BE2C (cell line): ENCODE data around the gene TRPM3.
"Not testable (repeated sequence)": the region's sequence is repeated elsewhere in the genome, so short reads cannot be mapped to it uniquely, and the experiment has no call there.

ENCODE experiments used
- DNase-seq: peaks from one replicate; pipeline ENCODE4 v3.0.0-alpha.2; 2020
- H3K27me3 ChIP-seq: fragments of 250-450 bp; sonication (Bioruptor Pico); 2 replicates; pipeline ENCODE4 v1.5.1; 2020; ENCODE audit warnings: mild to moderate bottlenecking
- H3K36me3 ChIP-seq: fragments of 250-450 bp; sonication (Bioruptor Pico); 2 replicates; pipeline ENCODE4 v1.5.1; 2020; ENCODE audit warnings: mild to moderate bottlenecking
- H3K4me1 ChIP-seq: fragments of 250-450 bp; sonication (Bioruptor Pico); 2 replicates; pipeline ENCODE4 v1.5.1; 2020
- H3K4me3 ChIP-seq: 2 replicates; pipeline ENCODE4 v1.5.1; 2011; ENCODE audit warnings: low read depth, low read length
- H3K9me3 ChIP-seq: fragments of 250-450 bp; sonication (Bioruptor Pico); 2 replicates; pipeline ENCODE4 v1.5.1; 2020
- CTCF ChIP-seq: IDR thresholded peaks from 2 replicates; pipeline ENCODE4 v1.5.1; 2012; ENCODE audit warnings: mild to moderate bottlenecking, low read depth, low read length

The TRPM3 gene

DNA sequence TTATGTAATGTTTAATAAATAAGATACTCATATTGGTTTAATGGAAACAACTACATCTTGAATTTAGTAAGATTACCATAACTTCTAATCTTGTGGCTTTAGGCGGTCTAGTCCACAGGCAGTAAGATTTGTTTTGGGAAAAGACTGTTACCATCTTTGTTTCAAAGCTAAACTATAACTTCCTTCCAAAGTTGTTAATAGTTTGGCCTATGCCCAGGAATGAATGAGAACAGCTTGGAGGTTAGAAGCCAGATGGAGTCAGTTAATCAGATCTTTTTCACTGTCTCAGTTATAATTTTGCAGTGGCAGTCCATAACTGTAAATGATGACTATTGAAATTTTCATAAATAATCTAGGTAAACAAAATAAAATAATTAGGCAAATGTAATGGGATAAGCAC, 465.1 kb downstream of the TRPM3 start:
- no peaks in the 10 kb centered on the region for H3K4me1 ChIP-seq
- H3K36me3 ChIP-seq, result no peaks in the 10 kb centered on the region
- DNase-seq, result no peak
- H3K9me3 ChIP-seq, result no peaks in the 10 kb centered on the region
- H3K27me3 ChIP-seq, result no peaks in the 10 kb centered on the region
- TF ChIP-seq CTCF, result no peak
- no peak overlapping the region for H3K4me3 ChIP-seq

GRCh38 chr9:70654144-70654543, 467.3 kb downstream of the TRPM3 start:
- Histone ChIP-seq H3K27me3 (no peaks in the 10 kb centered on the region), H3K4me3 (no peak overlapping the region), H3K36me3 (no peaks in the 10 kb centered on the region), H3K9me3 (no peaks in the 10 kb centered on the region), H3K4me1 (no peaks in the 10 kb centered on the region)
- TF ChIP-seq CTCF, result no peak
- no peak for DNase-seq

DNA sequence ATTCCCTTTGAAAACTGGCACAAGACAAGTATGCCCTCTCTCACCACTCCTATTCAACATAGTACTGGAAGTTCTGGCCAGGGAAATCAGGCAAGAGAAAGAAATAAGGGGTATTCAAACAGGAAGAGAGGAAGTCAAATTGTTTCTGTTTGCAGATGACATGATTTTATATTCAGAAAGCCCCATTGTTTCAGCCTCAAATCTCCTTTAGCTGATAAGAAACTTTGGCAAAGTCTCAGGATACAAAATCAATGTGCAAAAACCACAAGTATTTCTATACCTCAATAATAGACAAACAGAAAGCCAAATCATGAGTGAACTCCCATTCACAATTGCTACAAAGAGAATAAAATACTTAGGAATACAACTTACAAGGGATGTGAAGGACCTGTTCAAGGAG, 476.8 kb downstream of the TRPM3 start:
- not testable (repeated sequence) for H3K27me3 ChIP-seq, H3K4me3 ChIP-seq, DNase-seq, H3K36me3 ChIP-seq, H3K9me3 ChIP-seq
- peaks cover 22% of the 10 kb centered on the region for H3K4me1 ChIP-seq

DNA sequence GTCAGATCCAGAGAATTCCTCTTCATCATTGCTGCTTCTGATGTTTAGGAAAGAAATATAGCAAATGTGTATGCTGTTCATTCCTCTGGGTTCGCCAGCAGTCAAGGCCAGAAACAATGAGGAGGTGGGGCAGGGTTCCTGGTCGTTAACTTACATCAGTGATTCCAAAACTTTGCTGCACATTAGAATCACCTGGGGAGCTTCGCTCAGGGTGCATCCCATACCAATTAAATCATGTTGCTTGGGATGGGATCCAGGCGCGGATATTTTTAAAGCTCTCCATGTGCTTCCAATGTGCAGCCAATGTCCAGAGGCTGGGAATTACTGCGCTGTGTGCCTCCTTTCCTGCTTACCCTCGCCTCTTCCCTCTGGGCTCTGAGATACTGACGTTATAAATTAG, 479.1 kb downstream of the TRPM3 start:
- TF ChIP-seq CTCF, result no peak
- Histone ChIP-seq H3K9me3 (no peaks in the 10 kb centered on the region), H3K36me3 (no peaks in the 10 kb centered on the region), H3K4me1 (peaks cover 26% of the 10 kb centered on the region), H3K4me3 (no peak overlapping the region), H3K27me3 (no peaks in the 10 kb centered on the region)
- no peak for DNase-seq

DNA sequence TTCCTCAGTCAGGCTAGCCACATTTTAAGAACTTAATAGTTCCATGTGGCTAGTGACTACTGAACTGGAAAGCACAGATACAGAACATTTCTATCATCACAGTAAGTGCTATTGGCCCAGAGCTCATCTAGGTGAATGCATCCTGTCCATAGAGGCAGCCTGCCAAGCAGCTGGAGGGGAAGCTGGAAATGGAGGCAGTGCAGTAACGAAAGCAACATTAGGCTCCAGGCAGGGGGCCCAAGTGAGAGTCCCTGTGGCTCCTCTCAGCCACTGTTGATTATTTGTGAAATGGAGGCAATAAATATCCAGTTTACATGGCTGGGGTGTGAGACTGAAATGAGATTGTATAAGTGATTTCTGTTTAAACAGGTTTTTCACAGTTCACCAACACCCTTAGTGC, 479.8 kb downstream of the TRPM3 start:
- H3K4me1 ChIP-seq, result peaks cover 26% of the 10 kb centered on the region
- DNase-seq, result peak; percentile 66
- no peak for TF ChIP-seq CTCF
- H3K4me3 ChIP-seq, result no peak overlapping the region
- H3K9me3 ChIP-seq, result no peaks in the 10 kb centered on the region
- H3K36me3 ChIP-seq, result no peaks in the 10 kb centered on the region
- H3K27me3 ChIP-seq, result no peaks in the 10 kb centered on the region

DNA sequence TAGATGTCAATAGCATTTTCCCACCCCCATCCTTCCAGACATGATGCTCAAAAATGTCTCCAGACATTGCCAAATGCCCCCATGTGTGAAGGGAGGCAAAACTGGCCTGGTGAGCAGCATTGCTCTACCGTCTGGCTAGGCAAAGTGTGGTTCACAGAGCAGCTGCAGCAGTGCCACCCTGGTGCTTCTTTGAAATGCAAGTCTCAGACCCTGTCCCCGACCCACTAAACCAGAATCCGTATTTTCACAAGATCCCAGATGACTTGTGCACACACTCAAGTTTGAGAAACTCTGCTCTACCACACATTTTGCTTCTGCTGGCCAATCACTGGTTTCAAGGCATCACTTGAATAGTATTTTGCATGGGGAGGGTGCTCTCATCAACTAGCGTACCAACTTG, 480.4 kb downstream of the TRPM3 start:
- no peak for TF ChIP-seq CTCF
- Histone ChIP-seq H3K27me3 (no peaks in the 10 kb centered on the region), H3K9me3 (no peaks in the 10 kb centered on the region), H3K4me3 (no peak overlapping the region), H3K36me3 (no peaks in the 10 kb centered on the region), H3K4me1 (peaks cover 26% of the 10 kb centered on the region)
- DNase-seq, result no peak
